ENCODE measurements around the gene FAM193B. TPM values are rescaled to one million over a fixed set of nuclear protein-coding genes. Genes with fewer than 3 reads are reported as not detected.
A peak's percentile ranks its signal among the peaks of the same experiment; 100 is the strongest.

Gene FAM193B
- total and polyA plus RNA-seq, 8 donors, result 30.1 to 519 (median 45.0) TPM

GRCh38 chr5:177545487-177546257 is 8.7 kb downstream of the FAM193B start:
- no peaks in the 10 kb centered on the region for H3K27me3 ChIP-seq

GRCh38 chr5:177542816-177543465 is 11.4 kb downstream of the FAM193B start:
- 89 to 92% methylated on average over 4 of the region's 4 CpGs for WGBS, 2 donors
- no peak overlapping the region for H3K27ac ChIP-seq
- no peaks in the 10 kb centered on the region for H3K27me3 ChIP-seq
- peaks cover 0 to 7% (median 2%) of the 10 kb centered on the region in 3 donors for H3K36me3 ChIP-seq
- no peak for FAIRE-seq
- intact Hi-C loops (cut with DNase I), result no loop called here
- no peak for TF ChIP-seq CTCF (IDR thresholded peaks at IDR 0.05)
- no peak overlapping the region for H3K4me3 ChIP-seq
- no peak for ATAC-seq
- DNase-seq, result no peak
- H3K4me1 ChIP-seq, result peaks cover 8 to 33% (median 15%) of the 10 kb centered on the region in 3 donors
- no peaks in the 10 kb centered on the region for H3K9me3 ChIP-seq

More at GRCh38 chr5:177545487-177546257, 8.7 kb downstream of the FAM193B start:
- no peak for FAIRE-seq
- intact Hi-C loops (cut with DNase I), result no loop called here
- Histone ChIP-seq H3K36me3 (peaks cover 0 to 2% (median 0%) of the 10 kb centered on the region in 3 donors), H3K4me3 (no peak overlapping the region), H3K4me1 (peaks cover 7 to 21% (median 8%) of the 10 kb centered on the region in 3 donors), H3K27ac (peak overlapping the region in 2 of 4 donors; percentile 1 to 69), H3K9me3 (no peaks in the 10 kb centered on the region)
- WGBS, 2 donors, result 73 to 75% methylated on average over 4 of the region's 4 CpGs
- no peak for DNase-seq
- ATAC-seq, result peak in 3 of 4 donors; percentile 33 to 54 (median 50)
- TF ChIP-seq CTCF (IDR thresholded peaks at IDR 0.05), result no peak

GRCh38 chr5:177540438-177540837 is 13.9 kb downstream of the FAM193B start:
- no peaks in the 10 kb centered on the region for H3K27me3 ChIP-seq
- WGBS, 2 donors, result 58 to 72% methylated on average over 3 of the region's 3 CpGs
- ATAC-seq (no peak), FAIRE-seq (no peak), DNase-seq (no peak)
- no peak for TF ChIP-seq CTCF (IDR thresholded peaks at IDR 0.05)
- H3K4me1 ChIP-seq, result peaks cover 8 to 32% (median 19%) of the 10 kb centered on the region in 3 donors
- H3K36me3 ChIP-seq, result peaks cover 0 to 16% (median 2%) of the 10 kb centered on the region in 3 donors
- H3K9me3 ChIP-seq, result no peaks in the 10 kb centered on the region
- no peak overlapping the region for H3K27ac ChIP-seq
- intact Hi-C loops (cut with DNase I), result no loop called here
- no peak overlapping the region for H3K4me3 ChIP-seq

- DNase-seq (no peak), FAIRE-seq (no peak), ATAC-seq (peak in 2 of 4 donors; percentile 6 to 29)
- H3K27me3 ChIP-seq, result no peaks in the 10 kb centered on the region
- H3K4me3 ChIP-seq, result no peak overlapping the region
- peaks cover 8 to 29% (median 19%) of the 10 kb centered on the region in 3 donors for H3K4me1 ChIP-seq
- WGBS, 2 donors, result 83 to 88% methylated on average over 2 of the region's 2 CpGs
- H3K27ac ChIP-seq, result no peak overlapping the region
- intact Hi-C loops (cut with DNase I), result no loop called here
- H3K9me3 ChIP-seq, result no peaks in the 10 kb centered on the region
- H3K36me3 ChIP-seq, result peaks cover 0 to 16% (median 2%) of the 10 kb centered on the region in 3 donors
- TF ChIP-seq CTCF (IDR thresholded peaks at IDR 0.05), result no peak
Observed at GRCh38 chr5:177539411-177539810, 15.0 kb downstream of the FAM193B start.
